LNCAP (cell line): ENCODE results near the gene PAX6.

Experiments
- CTCF ChIP-seq: fragments of 450-650 bp; IDR thresholded peaks from 2 replicates; pipeline ENCODE4 v1.5.1; 2017; ENCODE audit warnings: mild to moderate bottlenecking

PAX6 gene

GRCh38 chr11:31821766-31822165 lies 10.6 kb upstream of the PAX6 start:
- TF ChIP-seq CTCF: no peak

- no peak for TF ChIP-seq CTCF
Observed at GRCh38 chr11:31821235-31821764, 10.2 kb upstream of the PAX6 start.

- no peak for TF ChIP-seq CTCF
Observed at GRCh38 chr11:31820438-31820818, 9.3 kb upstream of the PAX6 start.

- TF ChIP-seq CTCF: no peak
Observed at GRCh38 chr11:31819621-31820437, 8.7 kb upstream of the PAX6 start.

- TF ChIP-seq CTCF: no peak
Observed at GRCh38 chr11:31818874-31819331, 7.8 kb upstream of the PAX6 start.

GRCh38 chr11:31818425-31818755 lies 7.3 kb upstream of the PAX6 start:
- TF ChIP-seq CTCF: no peak

GRCh38 chr11:31817621-31818424 lies 6.7 kb upstream of the PAX6 start:
- no peak for TF ChIP-seq CTCF
